Caco-2 (cell line): ENCODE data around the gene TENM3. TPM values are rescaled to one million over a fixed set of nuclear protein-coding genes. Genes with fewer than 3 reads are reported as not detected.

Experiments
- BruUV-seq: library from RNA; stranded (reverse); fragments of 400-500 nt; replicated peaks from 2 replicates; lab custom pipeline; 2021; lab: Mats Ljungman, UMichigan
- CTCF ChIA-PET: fragments of 300-600 bp; sonication (Branson Sonifier 250); formaldehyde crosslinking; loops from one replicate; lab custom pipeline; 2022; ENCODE audit warnings: antibody characterized with exemption; lab: Charles Lee
- POLR2A ChIA-PET: fragments of 300-600 bp; sonication (Branson Sonifier 250); formaldehyde crosslinking; loops from one replicate; lab custom pipeline; 2022; ENCODE audit warnings: antibody characterized with exemption; lab: Charles Lee
- DNase-seq, 2 experiments: peaks; one replicate each; pipeline versions ENCODE4 v3.0.0 to v3.0.0-alpha.2; 2020 to 2022
- H3K27me3 ChIP-seq: replicated peaks from 2 replicates; pipeline ENCODE4 v1.6.0; 2011; ENCODE audit warnings: low read length; ENCODE audit not compliant: control insufficient read depth, insufficient read depth
- H3K36me3 ChIP-seq: 2 replicates; pipeline ENCODE4 v1.5.1; 2011; ENCODE audit warnings: low read length; ENCODE audit not compliant: control insufficient read depth, insufficient read depth
- H3K4me1 ChIP-seq: fragments of 250-450 bp; sonication (Bioruptor Pico); 2 replicates; pipeline ENCODE4 v1.5.1; 2020; ENCODE audit warnings: mild to moderate bottlenecking
- H3K4me3 ChIP-seq: 2 replicates; pipeline ENCODE4 v1.5.1; 2011; ENCODE audit warnings: low read depth, mild to moderate bottlenecking, control low read depth, low read length
- H3K9me3 ChIP-seq: fragments of 250-450 bp; sonication (Bioruptor Pico); 2 replicates; pipeline ENCODE4 v1.5.1; 2020; ENCODE audit warnings: mild to moderate bottlenecking, moderate library complexity
- H3K27ac Mint-ChIP-seq: one replicate; pipeline ENCODE4 v1.8.0; 2022; ENCODE audit warnings: mixed read lengths; ENCODE audit not compliant: unreplicated experiment
- H3K27me3 Mint-ChIP-seq: one replicate; pipeline ENCODE4 v1.8.0; 2022; ENCODE audit warnings: mixed read lengths; ENCODE audit not compliant: insufficient read depth, unreplicated experiment
- H3K36me3 Mint-ChIP-seq: one replicate; pipeline ENCODE4 v1.8.0; 2022; ENCODE audit warnings: mild to moderate bottlenecking, mixed read lengths; ENCODE audit not compliant: insufficient read depth, unreplicated experiment
- H3K4me1 Mint-ChIP-seq: one replicate; pipeline ENCODE4 v1.8.0; 2022; ENCODE audit warnings: low read depth, mixed read lengths; ENCODE audit not compliant: unreplicated experiment
- H3K4me3 Mint-ChIP-seq: one replicate; pipeline ENCODE4 v1.8.0; 2022; ENCODE audit warnings: mild to moderate bottlenecking, moderate library complexity, mixed read lengths; ENCODE audit not compliant: unreplicated experiment
- H3K9me3 Mint-ChIP-seq: one replicate; pipeline ENCODE4 v1.8.0; 2022; ENCODE audit warnings: mixed read lengths; ENCODE audit not compliant: unreplicated experiment
- intact Hi-C: fragments of 100-400 bp; cut with micrococcal nuclease; formaldehyde crosslinking; loops from one replicate; pipeline ENCODE4 v1.10.0; 2022; ENCODE audit not compliant: unreplicated experiment
- total RNA-seq: library from RNA; stranded (reverse); gene quantifications from 2 replicates; pipeline ENCODE4 v1.2.3, GENCODE V29; 2022
- TF ChIP-seq, protein P1 (sequence below), 2 experiments: fragments of 200-600 bp in 1 of 2; IDR thresholded peaks; 1 replicate in 1 of 2; 2 replicates in 1 of 2; pipeline versions ENCODE4 v1.5.1 to v1.8.0; 2011 to 2022; ENCODE audit warnings: antibody characterized with exemption in 1 of 2, control low read depth in 1 of 2, inconsistent platforms in 1 of 2, low read depth in 1 of 2, low read length in 1 of 2, mild to moderate bottlenecking in 1 of 2, moderate library complexity in 1 of 2; ENCODE audit not compliant: insufficient read depth in 1 of 2, severe bottlenecking in 1 of 2, unreplicated experiment in 1 of 2

TENM3 gene
- total RNA-seq, 1 experiment from 2014 or later: 94.7 TPM

DNA sequence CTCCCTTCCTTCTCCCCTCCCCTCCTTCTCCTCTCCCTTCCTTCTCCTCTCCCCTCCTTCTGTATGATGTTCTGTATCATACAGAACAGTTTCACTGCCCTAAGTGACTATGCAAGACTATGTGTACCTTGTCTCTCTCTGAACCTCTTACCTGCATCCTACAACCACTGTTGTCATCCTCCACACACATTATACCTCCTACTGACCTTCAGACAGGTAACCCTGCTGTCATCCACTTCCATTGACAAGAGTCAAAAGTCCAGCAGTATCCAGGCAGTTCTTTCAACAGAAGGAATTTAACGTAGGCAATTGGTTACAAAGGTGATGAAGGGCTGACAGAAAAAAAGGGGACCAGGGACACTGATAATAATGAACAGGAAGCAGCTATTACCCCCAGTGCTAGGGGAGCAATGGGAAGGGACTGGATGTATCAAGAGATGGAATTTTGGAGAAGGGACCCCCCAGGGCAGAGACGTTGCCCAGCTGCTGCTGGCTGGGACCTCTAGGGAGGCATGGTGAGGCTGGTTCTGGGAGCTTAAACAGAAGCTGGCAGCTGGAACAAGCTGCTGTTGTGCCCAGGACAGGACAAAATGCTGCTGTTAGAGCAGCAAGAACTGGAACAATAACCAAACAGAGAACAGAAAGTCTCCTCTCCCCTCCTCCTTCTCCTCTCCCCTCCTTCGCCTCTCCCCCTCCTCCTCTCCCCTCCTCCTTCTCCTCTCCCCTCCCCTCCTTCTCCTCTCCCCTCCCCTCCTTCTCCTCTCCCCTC lies 589.3 kb downstream of the TENM3 start:
- intact Hi-C loops: no loop called here
- no peaks in the 10 kb centered on the region for H3K9me3 Mint-ChIP-seq
- Histone ChIP-seq H3K27me3 (no peaks in the 10 kb centered on the region), H3K36me3 (no peaks in the 10 kb centered on the region), H3K4me1 (no peaks in the 10 kb centered on the region), H3K9me3 (no peaks in the 10 kb centered on the region), H3K4me3 (no peak overlapping the region)
- CTCF ChIA-PET: no interaction called here
- H3K27me3 Mint-ChIP-seq: peaks cover 3% of the 10 kb centered on the region
- no peak overlapping the region for H3K4me3 Mint-ChIP-seq
- no TSS peak for BruUV-seq
- no peaks in the 10 kb centered on the region for H3K4me1 Mint-ChIP-seq
- H3K36me3 Mint-ChIP-seq: no peaks in the 10 kb centered on the region
- POLR2A ChIA-PET: no interaction called here
- no peak for DNase-seq
- no peak overlapping the region for H3K27ac Mint-ChIP-seq
- TF ChIP-seq, protein P1, sequence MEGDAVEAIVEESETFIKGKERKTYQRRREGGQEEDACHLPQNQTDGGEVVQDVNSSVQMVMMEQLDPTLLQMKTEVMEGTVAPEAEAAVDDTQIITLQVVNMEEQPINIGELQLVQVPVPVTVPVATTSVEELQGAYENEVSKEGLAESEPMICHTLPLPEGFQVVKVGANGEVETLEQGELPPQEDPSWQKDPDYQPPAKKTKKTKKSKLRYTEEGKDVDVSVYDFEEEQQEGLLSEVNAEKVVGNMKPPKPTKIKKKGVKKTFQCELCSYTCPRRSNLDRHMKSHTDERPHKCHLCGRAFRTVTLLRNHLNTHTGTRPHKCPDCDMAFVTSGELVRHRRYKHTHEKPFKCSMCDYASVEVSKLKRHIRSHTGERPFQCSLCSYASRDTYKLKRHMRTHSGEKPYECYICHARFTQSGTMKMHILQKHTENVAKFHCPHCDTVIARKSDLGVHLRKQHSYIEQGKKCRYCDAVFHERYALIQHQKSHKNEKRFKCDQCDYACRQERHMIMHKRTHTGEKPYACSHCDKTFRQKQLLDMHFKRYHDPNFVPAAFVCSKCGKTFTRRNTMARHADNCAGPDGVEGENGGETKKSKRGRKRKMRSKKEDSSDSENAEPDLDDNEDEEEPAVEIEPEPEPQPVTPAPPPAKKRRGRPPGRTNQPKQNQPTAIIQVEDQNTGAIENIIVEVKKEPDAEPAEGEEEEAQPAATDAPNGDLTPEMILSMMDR (IDR thresholded peaks at IDR 0.05; ENCODE audit: insufficient read depth in 1 of 2, low read depth in 1 of 2, low read length in 1 of 2, severe bottlenecking in 1 of 2, unreplicated experiment in 1 of 2): no peak

DNA sequence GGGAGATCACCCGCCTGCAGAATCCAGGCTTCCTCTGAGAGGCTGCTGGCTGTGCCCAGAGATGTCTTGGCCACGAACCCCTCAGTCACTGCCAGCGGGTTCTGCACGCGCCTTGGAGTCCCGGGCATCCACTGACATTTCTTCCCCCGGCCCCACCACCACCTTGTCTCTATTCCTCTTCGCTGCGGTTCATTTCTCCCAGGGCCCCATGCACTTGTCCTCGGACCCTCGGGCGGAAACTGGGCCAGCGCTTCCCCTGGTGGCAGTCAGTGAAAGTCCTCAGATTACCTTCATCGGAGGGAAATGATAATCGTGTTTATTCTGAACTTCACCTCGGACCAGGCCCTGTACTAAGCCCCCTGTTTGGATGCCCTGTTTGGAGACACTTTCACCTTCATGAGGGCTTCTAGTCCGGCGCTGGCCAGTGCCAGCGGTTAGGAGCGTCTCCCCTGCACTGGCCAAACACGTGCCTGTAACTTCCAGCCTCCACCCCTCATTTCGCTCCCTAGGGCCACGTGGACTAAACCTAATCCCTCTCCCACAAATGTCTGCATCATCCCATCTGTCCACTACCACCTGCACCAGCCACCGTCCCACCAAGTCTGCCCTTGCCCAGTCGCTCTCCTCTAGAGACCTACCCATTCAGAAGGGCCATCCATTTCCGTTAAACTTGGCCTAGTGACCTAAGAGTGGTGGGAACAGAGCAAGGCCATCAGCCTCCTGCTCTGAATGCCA lies 592.0 kb downstream of the TENM3 start:
- ChIA-PET POLR2A (no interaction called here), CTCF (no interaction called here)
- intact Hi-C loops: no loop called here
- H3K4me1 ChIP-seq: no peaks in the 10 kb centered on the region
- no peaks in the 10 kb centered on the region for H3K9me3 ChIP-seq
- Mint-ChIP-seq H3K27ac (no peak overlapping the region), H3K4me1 (no peaks in the 10 kb centered on the region), H3K36me3 (no peaks in the 10 kb centered on the region), H3K27me3 (peaks cover 3% of the 10 kb centered on the region), H3K4me3 (no peak overlapping the region), H3K9me3 (no peaks in the 10 kb centered on the region)
- H3K36me3 ChIP-seq: no peaks in the 10 kb centered on the region
- TF ChIP-seq, protein P1 (IDR thresholded peaks at IDR 0.05; ENCODE audit: insufficient read depth in 1 of 2, low read depth in 1 of 2, low read length in 1 of 2, severe bottlenecking in 1 of 2, unreplicated experiment in 1 of 2): no peak
- no peak overlapping the region for H3K4me3 ChIP-seq
- BruUV-seq: no TSS peak
- peak in 1 of 2 experiments; percentile 16 for DNase-seq
- H3K27me3 ChIP-seq: no peaks in the 10 kb centered on the region

DNA sequence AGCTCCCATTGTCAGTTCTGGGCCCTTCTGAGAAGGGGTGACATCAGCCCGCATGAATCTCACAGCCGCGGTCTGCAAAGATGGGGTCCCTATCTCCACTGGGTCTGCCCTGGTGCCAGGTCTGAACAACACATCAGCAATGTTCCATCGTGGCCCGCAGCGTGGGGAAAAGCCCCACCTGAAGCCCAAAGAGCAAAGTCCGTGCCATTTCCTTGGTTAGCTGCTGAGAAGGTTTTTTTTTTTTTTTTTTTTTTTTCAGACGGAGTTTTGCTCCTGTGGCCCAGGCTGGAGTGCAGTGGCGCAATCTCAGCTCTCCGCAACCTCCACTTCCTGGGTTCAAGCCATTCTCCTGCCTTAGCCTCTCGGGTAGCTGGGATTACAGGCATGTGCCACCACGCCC lies 594.6 kb downstream of the TENM3 start:
- ChIA-PET POLR2A (no interaction called here), CTCF (no interaction called here)
- H3K36me3 ChIP-seq: no peaks in the 10 kb centered on the region
- H3K4me1 ChIP-seq: no peaks in the 10 kb centered on the region
- TF ChIP-seq, protein P1 (IDR thresholded peaks at IDR 0.05; ENCODE audit: insufficient read depth in 1 of 2, low read depth in 1 of 2, low read length in 1 of 2, severe bottlenecking in 1 of 2, unreplicated experiment in 1 of 2): no peak
- Mint-ChIP-seq H3K4me1 (no peaks in the 10 kb centered on the region), H3K27ac (no peak overlapping the region), H3K27me3 (peaks cover 3% of the 10 kb centered on the region), H3K36me3 (no peaks in the 10 kb centered on the region), H3K9me3 (no peaks in the 10 kb centered on the region), H3K4me3 (no peak overlapping the region)
- BruUV-seq: no TSS peak
- H3K27me3 ChIP-seq: no peaks in the 10 kb centered on the region
- H3K9me3 ChIP-seq: no peaks in the 10 kb centered on the region
- intact Hi-C loops: no loop called here
- peak in 1 of 2 experiments; percentile 12 for DNase-seq
- H3K4me3 ChIP-seq: no peak overlapping the region
